HCT116 (cell line): ENCODE measurements around the gene MTG2. TPM values are rescaled to one million over a fixed set of nuclear protein-coding genes. Genes with fewer than 3 reads are reported as not detected.

Experiments
- ATAC-seq: fragments of 200-7000 bp; cut with Tn5 transposase; 2 replicates; pipeline ENCODE4 v1.9.1; 2020; ENCODE audit warnings: mild to moderate bottlenecking, moderate library complexity
- BruUV-seq: library from RNA; stranded (reverse); fragments of 400-500 nt; replicated peaks from 2 replicates; lab custom pipeline; 2021; lab: Mats Ljungman, UMichigan
- CTCF ChIA-PET: fragments of 300-600 bp; sonication (Branson Sonifier 250); formaldehyde crosslinking; loops from one replicate; lab custom pipeline; 2021; ENCODE audit warnings: antibody characterized with exemption; lab: Charles Lee
- POLR2A ChIA-PET: fragments of 300-600, 350-600 bp; sonication (Branson Sonifier 250); formaldehyde crosslinking; loops from one replicate; lab custom pipeline; 2021; ENCODE audit warnings: antibody characterized with exemption; lab: Charles Lee
- RAD21 ChIA-PET, 2 experiments: fragments of 300-600 bp; sonication (Branson Sonifier 250); formaldehyde crosslinking; loops; one replicate each; lab custom pipeline; 2023; ENCODE audit warnings: low total read pairs in 2 of 2; ENCODE audit not compliant: uncharacterized antibody in 2 of 2, unreplicated experiment in 2 of 2, low non-redundant PET in 1 of 2; lab: Charles Lee
- DNase-seq: peaks from one replicate; pipeline ENCODE4 v3.0.0-alpha.2; 2010; ENCODE audit warnings: low read depth, low spot score
- H2AFZ ChIP-seq: fragments of 200-600 bp; shearing (Covaris generic), sonication (generic); 2 replicates; pipeline ENCODE4 v1.6.1; 2017; ENCODE audit warnings: low read depth, mixed run types, mixed read lengths, antibody characterized with exemption, low read length; ENCODE audit not compliant: poor library complexity, severe bottlenecking
- H3K27ac ChIP-seq: 2 replicates; pipeline ENCODE4 v1.5.1; 2012; ENCODE audit warnings: low read depth, low read length
- H3K27me3 ChIP-seq: fragments of 200-600 bp; sonication (generic); 2 replicates; pipeline ENCODE4 v1.6.1; 2016; ENCODE audit warnings: mixed run types, low read length, mixed read lengths; ENCODE audit not compliant: insufficient read depth
- H3K36me3 ChIP-seq, 2 experiments: fragments of 200-500 bp in 1 of 2; fragments of 200-600 bp in 1 of 2; sonication (Bioruptor generic) in 1 of 2; sonication (generic) in 1 of 2; 2 replicates each; pipeline versions ENCODE4 v1.5.1 to v1.6.1; 2014 to 2016; ENCODE audit warnings: low read length in 2 of 2, inconsistent platforms in 1 of 2, mixed read lengths in 1 of 2, mixed run types in 1 of 2; ENCODE audit not compliant: insufficient read depth in 2 of 2, control insufficient read depth in 1 of 2
- H3K4me1 ChIP-seq, 2 experiments: fragments of 200-600 bp in 1 of 2; sonication (generic) in 1 of 2; 2 replicates each; pipeline versions ENCODE4 v1.5.1 to v1.6.1; 2012 to 2017; ENCODE audit warnings: low read length in 2 of 2, inconsistent platforms in 1 of 2, mild to moderate bottlenecking in 1 of 2, mixed read lengths in 1 of 2, mixed run types in 1 of 2, moderate library complexity in 1 of 2; ENCODE audit not compliant: insufficient read depth in 2 of 2, control insufficient read depth in 1 of 2
- H3K4me2 ChIP-seq: fragments of 200-600 bp; sonication (generic); 2 replicates; pipeline ENCODE4 v1.6.1; 2017; ENCODE audit warnings: mixed run types, low read length, mixed read lengths
- H3K4me3 ChIP-seq, 2 experiments: fragments of 200-600 bp in 1 of 2; sonication (generic) in 1 of 2; replicated peaks in 1 of 2; 2 replicates each; pipeline ENCODE4 v1.5.1; 2011 to 2016; ENCODE audit warnings: low read length in 2 of 2, control low read depth in 1 of 2, low read depth in 1 of 2, mild to moderate bottlenecking in 1 of 2, mixed read lengths in 1 of 2, mixed run types in 1 of 2
- H3K79me2 ChIP-seq: fragments of 200-600 bp; sonication (generic); 2 replicates; pipeline ENCODE4 v1.6.1; 2017; ENCODE audit warnings: mild to moderate bottlenecking, mixed run types, low read length, moderate library complexity, mixed read lengths; ENCODE audit not compliant: insufficient read depth
- H3K9ac ChIP-seq: fragments of 200-600 bp; sonication (generic); 2 replicates; pipeline ENCODE4 v1.6.1; 2016; ENCODE audit warnings: low read length, mixed read lengths
- H3K9me2 ChIP-seq: fragments of 200-600 bp; sonication (generic), shearing (Covaris generic); 2 replicates; pipeline ENCODE4 v1.6.1; 2017; ENCODE audit warnings: mixed run types, mild to moderate bottlenecking, moderate library complexity; ENCODE audit not compliant: insufficient read depth
- H3K9me3 ChIP-seq, 2 experiments: fragments of 200-500 bp in 1 of 2; fragments of 200-600 bp in 1 of 2; sonication (Bioruptor generic) in 1 of 2; sonication (generic) in 1 of 2; 2 replicates each; pipeline ENCODE4 v1.6.1; 2014 to 2017; ENCODE audit warnings: low read length in 2 of 2, mixed read lengths in 2 of 2, inconsistent platforms in 1 of 2, low read depth in 1 of 2, mild to moderate bottlenecking in 1 of 2, mixed run types in 1 of 2, moderate library complexity in 1 of 2; ENCODE audit not compliant: control insufficient read depth in 1 of 2, insufficient read depth in 1 of 2
- H4K20me1 ChIP-seq: fragments of 200-600 bp; sonication (generic), shearing (Covaris generic); 2 replicates; pipeline ENCODE4 v1.6.1; 2017; ENCODE audit warnings: mixed run types, mild to moderate bottlenecking, moderate library complexity; ENCODE audit not compliant: insufficient read depth
- CBX3 ChIP-seq: IDR thresholded peaks from 2 replicates; pipeline ENCODE4 v1.6.1; 2012; ENCODE audit warnings: low read depth
- CEBPB ChIP-seq: IDR thresholded peaks from 2 replicates; pipeline ENCODE4 v1.6.1; 2012; ENCODE audit warnings: low read depth
- CTCF ChIP-seq, 3 experiments: fragments of 200-600 bp in 1 of 3; sonication (generic) in 1 of 3; IDR thresholded peaks in 2 of 3; conservative IDR thresholded peaks in 1 of 3; 2 replicates each; pipeline ENCODE4 v1.5.1; 2012 to 2017; ENCODE audit warnings: low read depth in 2 of 3, low read length in 2 of 3, antibody characterized with exemption in 1 of 3, borderline replicate concordance in 1 of 3, control low read depth in 1 of 3, mild to moderate bottlenecking in 1 of 3, mixed read lengths in 1 of 3, mixed run types in 1 of 3, moderate library complexity in 1 of 3; ENCODE audit not compliant: insufficient read depth in 1 of 3
- EGR1 ChIP-seq: IDR thresholded peaks from 2 replicates; pipeline ENCODE4 v1.6.1; 2012; ENCODE audit warnings: low read depth
- ELF1 ChIP-seq: IDR thresholded peaks from 2 replicates; pipeline ENCODE4 v1.6.1; 2012; ENCODE audit warnings: low read depth, borderline replicate concordance
- EZH2 ChIP-seq: fragments of 200-600 bp; sonication (generic); IDR thresholded peaks from 2 replicates; pipeline ENCODE4 v1.6.1; 2017; ENCODE audit warnings: antibody characterized with exemption, mixed run types
- FOSL1 ChIP-seq: IDR thresholded peaks from 2 replicates; pipeline ENCODE4 v1.6.1; 2012; ENCODE audit warnings: low read depth
- MAX ChIP-seq: IDR thresholded peaks from 2 replicates; pipeline ENCODE4 v1.6.1; 2012
- POLR2A ChIP-seq: IDR thresholded peaks from 2 replicates; pipeline ENCODE4 v1.7.0; 2011; ENCODE audit warnings: borderline replicate concordance; ENCODE audit not compliant: insufficient read depth, insufficient read length; ENCODE audit errors: extremely low read depth
- RAD21 ChIP-seq: IDR thresholded peaks from 2 replicates; pipeline ENCODE4 v1.6.1; 2012; ENCODE audit warnings: low read depth, mild to moderate bottlenecking
- REST ChIP-seq: IDR thresholded peaks from 2 replicates; pipeline ENCODE4 v1.6.1; 2012; ENCODE audit warnings: low read depth
- SIN3A ChIP-seq: IDR thresholded peaks from 2 replicates; pipeline ENCODE4 v1.6.1; 2012; ENCODE audit warnings: low read depth
- SP1 ChIP-seq: IDR thresholded peaks from 2 replicates; pipeline ENCODE4 v1.6.1; 2012; ENCODE audit warnings: low read depth
- YY1 ChIP-seq: IDR thresholded peaks from 2 replicates; pipeline ENCODE4 v1.6.1; 2011; ENCODE audit warnings: low read length, low read depth, moderate library complexity, mild to moderate bottlenecking; ENCODE audit not compliant: insufficient replicate concordance; ENCODE audit errors: extremely low read depth
- intact Hi-C: fragments of 100-400 bp; cut with micrococcal nuclease; formaldehyde crosslinking; loops from 2 replicates; pipeline ENCODE4 v1.10.0; 2022
- total RNA-seq: library from RNA; stranded (reverse); gene quantifications from one replicate; pipeline ENCODE4 v1.2.1, GENCODE V29; 2021; ENCODE audit not compliant: unreplicated experiment

MTG2 gene
- total RNA-seq, 1 experiment from 2014 or later, result 43.3 TPM

- no peaks in the 10 kb centered on the region for H3K9me3 ChIP-seq
- H3K9me2 ChIP-seq, result no peaks in the 10 kb centered on the region
- no peak overlapping the region for H2AFZ ChIP-seq
- intact Hi-C loops, result no loop called here
- H4K20me1 ChIP-seq, result no peaks in the 10 kb centered on the region
- peaks cover 16 to 24% of the 10 kb centered on the region in 2 experiments; a peak in 3 of 4 replicates for H3K36me3 ChIP-seq
- no peak overlapping the region for H3K4me2 ChIP-seq
- POLR2A ChIA-PET, result no interaction called here
- TF ChIP-seq EGR1, result no peak
- TF ChIP-seq FOSL1, result no peak
- TF ChIP-seq POLR2A, result no peak
- no peak for TF ChIP-seq EZH2
- TF ChIP-seq SP1, result no peak
- no peak for TF ChIP-seq ELF1
- no peak for TF ChIP-seq MAX
- no peak for TF ChIP-seq CBX3
- TF ChIP-seq SIN3A, result no peak
- TF ChIP-seq, all 23 proteins: peak for 0
- Histone ChIP-seq H3K9ac (no peak overlapping the region), H3K79me2 (peaks cover 9% of the 10 kb centered on the region; the same call in 1 of the 2 replicates), H3K4me1 (peaks cover 12% of the 10 kb centered on the region in 2 experiments), H3K27ac (no peak overlapping the region), H3K4me3 (no peak overlapping the region), H3K27me3 (no peaks in the 10 kb centered on the region)
- ATAC-seq, result no peak
- no peak for DNase-seq
- BruUV-seq, result no TSS peak
- ChIA-PET RAD21 (no interaction called here), CTCF (no interaction called here)
These were observed 16.9 kb upstream of the MTG2 start for GRCh38 chr20:62165762-62166399.

GRCh38 chr20:62167474-62167873 is 15.4 kb upstream of the MTG2 start:
- ChIA-PET CTCF (interaction anchor here (0.9 kb wide), 1 partner anchor 11 kb away, joined by 3 read pairs; no protein-coding TSS in a partner anchor), RAD21 (no interaction called here), POLR2A (no interaction called here)
- Histone ChIP-seq H3K4me1 (no peaks in the 10 kb centered on the region), H3K9me2 (no peaks in the 10 kb centered on the region), H3K36me3 (peaks cover 14 to 21% of the 10 kb centered on the region in 2 experiments; a peak in 3 of 4 replicates), H3K9me3 (no peaks in the 10 kb centered on the region), H3K27me3 (no peaks in the 10 kb centered on the region), H3K79me2 (no peaks in the 10 kb centered on the region), H2AFZ (no peak overlapping the region), H3K4me3 (no peak overlapping the region), H3K9ac (no peak overlapping the region), H4K20me1 (no peaks in the 10 kb centered on the region), H3K4me2 (no peak overlapping the region), H3K27ac (no peak overlapping the region)
- DNase-seq (no peak), ATAC-seq (no peak)
- BruUV-seq, result no TSS peak
- intact Hi-C loops, result no loop called here
- TF ChIP-seq RAD21 (no peak), CEBPB (no peak), CTCF (IDR thresholded peaks at IDR 0.05 in 2 of 3, conservative IDR thresholded peaks at IDR 0.05 in 1 of 3; ENCODE audit: borderline replicate concordance in 1 of 3, insufficient read depth in 1 of 3, low read depth in 2 of 3, low read length in 2 of 3) (no peak), REST (no peak), CBX3 (no peak), EZH2 (no peak), YY1 (no peak)
